ENCODE data around the gene C20orf204.
A peak's percentile ranks its signal among the peaks of the same experiment; 100 is the strongest.

Gene C20orf204

GRCh38 chr20:64062596-64063388 is 26.8 kb downstream of the C20orf204 start, which contains the start of gene TCEA2:
TCEA2 (plus strand) TSS chr20:64063198; CDS start chr20:64063313, 115 bp downstream.
- Histone ChIP-seq H3K27me3 (ENCODE audit: low read depth, low read length) (peaks cover 4% of the 10 kb centered on the region; the same call in 1 of the 2 replicates), H3K4me2 (ENCODE audit: low read length) (peak within 1 kb of the TSS; percentile 91), H3K79me2 (ENCODE audit: low read length) (no peaks in the 10 kb centered on the region), H4K20me1 (ENCODE audit: insufficient read depth, low read length) (no peaks in the 10 kb centered on the region), H2AFZ (ENCODE audit: low read depth, low read length) (peak within 1 kb of the TSS; percentile 83; the same call in 1 of the 2 replicates), H3K27ac (ENCODE audit: low read length) (no peak within 1 kb of the TSS), H3K9ac (ENCODE audit: low read length) (peak within 1 kb of the TSS; percentile 78), H3K4me1 (ENCODE audit: low read length) (peaks cover 29% of the 10 kb centered on the region), H3K9me3 (ENCODE audit: insufficient read depth, low read length) (no peaks in the 10 kb centered on the region), H3K4me3 (ENCODE audit: low read length) (peak within 1 kb of the TSS; percentile 88), H3K36me3 (replicated peaks; ENCODE audit: low read depth, low read length) (no peaks in the 10 kb centered on the region)
- TF ChIP-seq CTCF (IDR thresholded peaks at IDR 0.05; ENCODE audit: low read depth, low read length) (no peak), EZH2phosphoT487 (IDR thresholded peaks at IDR 0.05; ENCODE audit: low read depth) (no peak)

GRCh38 chr20:64063389-64064144 is 27.6 kb downstream of the C20orf204 start:
- Histone ChIP-seq H4K20me1 (ENCODE audit: insufficient read depth, low read length) (no peaks in the 10 kb centered on the region), H2AFZ (ENCODE audit: low read depth, low read length) (no peak overlapping the region), H3K36me3 (replicated peaks; ENCODE audit: low read depth, low read length) (no peaks in the 10 kb centered on the region)

GRCh38 chr20:64064145-64064698 is 28.2 kb downstream of the C20orf204 start:
- H3K4me1 ChIP-seq (ENCODE audit: low read length), result peaks cover 20% of the 10 kb centered on the region
- peaks cover 4% of the 10 kb centered on the region; the same call in 1 of the 2 replicates for H3K27me3 ChIP-seq (ENCODE audit: low read depth, low read length)
- H3K4me2 ChIP-seq (ENCODE audit: low read length), result peak overlapping the region; percentile 91
- no peaks in the 10 kb centered on the region for H3K36me3 ChIP-seq (replicated peaks; ENCODE audit: low read depth, low read length)
- no peak overlapping the region for H3K27ac ChIP-seq (ENCODE audit: low read length)
- H3K9ac ChIP-seq (ENCODE audit: low read length), result peak overlapping the region; percentile 78; the same call in 1 of the 2 replicates
- TF ChIP-seq CTCF (IDR thresholded peaks at IDR 0.05; ENCODE audit: low read depth, low read length) (no peak), EZH2phosphoT487 (IDR thresholded peaks at IDR 0.05; ENCODE audit: low read depth) (no peak)
- no peak overlapping the region for H2AFZ ChIP-seq (ENCODE audit: low read depth, low read length)
- H3K9me3 ChIP-seq (ENCODE audit: insufficient read depth, low read length), result no peaks in the 10 kb centered on the region
- H4K20me1 ChIP-seq (ENCODE audit: insufficient read depth, low read length), result no peaks in the 10 kb centered on the region
- H3K79me2 ChIP-seq (ENCODE audit: low read length), result no peaks in the 10 kb centered on the region
- peak overlapping the region; percentile 88 for H3K4me3 ChIP-seq (ENCODE audit: low read length)

More at GRCh38 chr20:64063389-64064144, 27.6 kb downstream of the C20orf204 start:
- peaks cover 21% of the 10 kb centered on the region for H3K4me1 ChIP-seq (ENCODE audit: low read length)
- peak overlapping the region; percentile 88 for H3K4me3 ChIP-seq (ENCODE audit: low read length)
- TF ChIP-seq CTCF (IDR thresholded peaks at IDR 0.05; ENCODE audit: low read depth, low read length) (no peak), EZH2phosphoT487 (IDR thresholded peaks at IDR 0.05; ENCODE audit: low read depth) (no peak)
- no peak overlapping the region for H3K27ac ChIP-seq (ENCODE audit: low read length)
- peak overlapping the region; percentile 91 for H3K4me2 ChIP-seq (ENCODE audit: low read length)
- H3K9me3 ChIP-seq (ENCODE audit: insufficient read depth, low read length), result no peaks in the 10 kb centered on the region
- H3K79me2 ChIP-seq (ENCODE audit: low read length), result no peaks in the 10 kb centered on the region
- peaks cover 4% of the 10 kb centered on the region; the same call in 1 of the 2 replicates for H3K27me3 ChIP-seq (ENCODE audit: low read depth, low read length)
- H3K9ac ChIP-seq (ENCODE audit: low read length), result peak overlapping the region; percentile 78

All from OCI-LY3 (cell line).